ENCODE results near the gene NRXN3.

GRCh38 chr14:79834868-79835267, 1664.7 kb downstream of the NRXN3 start:
- no peak for TF ChIP-seq CTCF (conservative IDR thresholded peaks at IDR 0.05)
- no peak for TF ChIP-seq EZH2 (IDR thresholded peaks at IDR 0.05; ENCODE audit: low read depth)

All from PC-9 (cell line).